Skeletal muscle satellite cell (primary cell): ENCODE measurements around the gene RHOU.
"Not testable (repeated sequence)": the region's sequence is repeated elsewhere in the genome, so short reads cannot be mapped to it uniquely, and the experiment has no call there.

ENCODE experiments used
- H3K27me3 ChIP-seq: 2 replicates; pipeline ENCODE4 v1.7.0; 2013; ENCODE audit warnings: low read length; ENCODE audit not compliant: control insufficient read depth, insufficient read depth
- H3K36me3 ChIP-seq: 2 replicates; pipeline ENCODE4 v1.7.0; 2013; ENCODE audit warnings: mild to moderate bottlenecking, control low read depth, low read length; ENCODE audit not compliant: insufficient read depth
- H3K4me1 ChIP-seq: 2 replicates; pipeline ENCODE4 v1.7.0; 2013; ENCODE audit warnings: low read length; ENCODE audit not compliant: control insufficient read depth, insufficient read depth
- H3K4me2 ChIP-seq: 2 replicates; pipeline ENCODE4 v1.7.0; 2013; ENCODE audit warnings: mild to moderate bottlenecking, low read length
- H3K4me3 ChIP-seq: 2 replicates; pipeline ENCODE4 v1.7.0; 2013; ENCODE audit warnings: low read length
- H3K9ac ChIP-seq: 2 replicates; pipeline ENCODE4 v1.7.0; 2013; ENCODE audit warnings: mild to moderate bottlenecking, low read depth, low read length, moderate library complexity
- H3K9me3 ChIP-seq: replicated peaks from 2 replicates; pipeline ENCODE4 v1.7.0; 2013; ENCODE audit warnings: mild to moderate bottlenecking, control low read depth, low read length

The RHOU gene

DNA sequence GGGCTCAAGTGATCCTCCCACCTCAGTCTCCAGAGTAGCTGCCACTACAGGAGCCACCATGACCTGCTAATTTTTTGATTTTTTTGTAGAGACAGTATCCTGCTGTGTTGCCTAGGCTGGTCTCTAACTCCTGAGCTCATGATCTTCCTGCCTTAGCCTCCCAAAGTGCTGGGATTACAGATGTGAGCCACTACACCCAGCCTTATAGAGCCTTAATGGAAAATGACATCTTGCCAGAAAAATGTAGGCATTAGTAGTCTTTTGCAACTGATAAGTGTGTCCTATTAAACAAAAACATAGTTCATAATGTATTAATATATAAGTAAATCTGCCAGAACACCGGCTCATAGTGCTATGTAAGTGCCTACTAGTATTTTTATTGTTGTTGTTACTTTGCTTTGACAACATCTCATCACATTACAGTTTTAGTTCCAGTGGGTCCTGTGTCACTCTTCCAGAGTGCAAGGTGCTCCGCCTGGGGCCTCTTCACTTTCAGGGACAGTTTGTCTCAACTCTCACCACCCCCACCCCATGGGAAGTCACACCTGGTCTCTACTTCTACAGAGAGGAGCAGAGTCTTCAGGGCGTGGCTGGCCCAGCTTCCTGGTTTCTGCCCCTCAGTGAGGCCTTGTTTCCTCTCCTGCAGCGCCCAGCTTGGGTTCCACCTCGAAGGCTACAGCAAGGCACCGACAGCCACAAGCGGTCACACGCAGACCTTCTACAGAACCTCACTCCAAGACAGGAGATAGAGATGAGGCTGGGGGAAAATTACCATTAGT lies 30.1 kb downstream of the RHOU start:
- no peak overlapping the region for H3K4me3 ChIP-seq
- H3K9me3 ChIP-seq: no peaks in the 10 kb centered on the region
- H3K4me1 ChIP-seq: no peaks in the 10 kb centered on the region
- H3K9ac ChIP-seq: no peak overlapping the region
- H3K27me3 ChIP-seq: peaks cover 5% of the 10 kb centered on the region
- no peak overlapping the region for H3K4me2 ChIP-seq
- H3K36me3 ChIP-seq: no peaks in the 10 kb centered on the region

DNA sequence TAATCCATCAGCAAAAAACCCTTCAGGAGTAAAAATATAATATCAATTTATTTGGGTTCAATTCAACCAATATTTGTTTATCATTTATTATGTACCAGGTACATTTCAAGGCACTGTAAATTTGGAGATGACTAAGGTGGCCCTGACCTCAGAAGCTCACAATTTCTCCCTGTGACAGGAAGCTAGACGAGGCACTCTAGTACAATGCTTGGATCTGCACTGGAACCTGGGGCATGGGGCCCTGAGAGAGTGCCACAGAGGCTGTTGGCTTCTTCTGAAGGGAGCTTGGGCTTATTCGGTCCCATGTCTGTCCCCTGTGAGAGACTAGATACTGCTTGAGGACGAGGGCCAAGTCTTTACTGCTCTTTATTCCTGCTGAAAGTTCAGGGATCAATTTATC lies 31.5 kb downstream of the RHOU start:
- Histone ChIP-seq H3K9me3 (no peaks in the 10 kb centered on the region), H3K9ac (no peak overlapping the region), H3K36me3 (no peaks in the 10 kb centered on the region), H3K4me1 (no peaks in the 10 kb centered on the region), H3K27me3 (peaks cover 5% of the 10 kb centered on the region), H3K4me3 (no peak overlapping the region), H3K4me2 (no peak overlapping the region)

GRCh38 chr1:228767636-228768354 lies 32.5 kb downstream of the RHOU start:
- H3K9me3 ChIP-seq: no peaks in the 10 kb centered on the region
- no peak overlapping the region for H3K4me3 ChIP-seq
- H3K36me3 ChIP-seq: no peaks in the 10 kb centered on the region
- H3K4me1 ChIP-seq: no peaks in the 10 kb centered on the region
- no peak overlapping the region for H3K9ac ChIP-seq
- no peak overlapping the region for H3K4me2 ChIP-seq
- peaks cover 5% of the 10 kb centered on the region for H3K27me3 ChIP-seq

DNA sequence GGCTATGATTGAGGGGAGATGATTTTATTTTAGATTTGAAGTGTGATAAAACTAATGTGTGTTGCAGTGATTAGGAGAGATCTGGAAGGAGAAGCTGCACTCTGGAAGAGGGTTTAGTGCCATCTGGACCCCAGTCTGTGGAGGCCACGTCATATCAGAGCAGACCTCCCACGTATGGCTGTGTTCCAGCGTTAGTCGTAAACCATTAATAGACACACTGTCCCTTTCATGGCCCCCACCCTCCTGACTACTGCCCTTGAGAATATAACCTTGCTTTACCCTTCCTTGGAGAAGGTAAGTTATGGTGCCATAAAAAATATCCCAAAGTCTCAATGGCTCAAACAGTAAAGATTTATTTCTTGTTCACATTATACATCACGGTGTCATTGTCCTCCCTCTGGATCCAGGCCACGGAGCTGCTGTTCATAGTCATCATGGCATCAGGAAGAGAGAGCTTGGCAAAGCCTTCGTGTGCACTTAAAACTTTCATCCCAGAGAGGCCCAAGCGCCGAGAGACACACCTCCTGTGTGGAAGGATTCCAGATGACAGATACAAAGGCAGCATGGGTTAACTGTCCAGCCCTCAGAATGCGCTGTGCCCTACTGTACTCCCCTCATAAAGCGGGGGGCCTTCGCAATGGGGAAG lies 33.2 kb downstream of the RHOU start:
- H3K9me3 ChIP-seq: no peaks in the 10 kb centered on the region
- H3K27me3 ChIP-seq: no peaks in the 10 kb centered on the region
- no peaks in the 10 kb centered on the region for H3K4me1 ChIP-seq
- no peaks in the 10 kb centered on the region for H3K36me3 ChIP-seq
- H3K9ac ChIP-seq: no peak overlapping the region
- no peak overlapping the region for H3K4me3 ChIP-seq
- H3K4me2 ChIP-seq: no peak overlapping the region

- Histone ChIP-seq H3K4me3 (no peak overlapping the region), H3K9me3 (no peaks in the 10 kb centered on the region), H3K4me1 (no peaks in the 10 kb centered on the region), H3K4me2 (no peak overlapping the region), H3K36me3 (no peaks in the 10 kb centered on the region), H3K27me3 (no peaks in the 10 kb centered on the region), H3K9ac (no peak overlapping the region)
Measured at GRCh38 chr1:228770779-228771223, 35.5 kb downstream of the RHOU start.

DNA sequence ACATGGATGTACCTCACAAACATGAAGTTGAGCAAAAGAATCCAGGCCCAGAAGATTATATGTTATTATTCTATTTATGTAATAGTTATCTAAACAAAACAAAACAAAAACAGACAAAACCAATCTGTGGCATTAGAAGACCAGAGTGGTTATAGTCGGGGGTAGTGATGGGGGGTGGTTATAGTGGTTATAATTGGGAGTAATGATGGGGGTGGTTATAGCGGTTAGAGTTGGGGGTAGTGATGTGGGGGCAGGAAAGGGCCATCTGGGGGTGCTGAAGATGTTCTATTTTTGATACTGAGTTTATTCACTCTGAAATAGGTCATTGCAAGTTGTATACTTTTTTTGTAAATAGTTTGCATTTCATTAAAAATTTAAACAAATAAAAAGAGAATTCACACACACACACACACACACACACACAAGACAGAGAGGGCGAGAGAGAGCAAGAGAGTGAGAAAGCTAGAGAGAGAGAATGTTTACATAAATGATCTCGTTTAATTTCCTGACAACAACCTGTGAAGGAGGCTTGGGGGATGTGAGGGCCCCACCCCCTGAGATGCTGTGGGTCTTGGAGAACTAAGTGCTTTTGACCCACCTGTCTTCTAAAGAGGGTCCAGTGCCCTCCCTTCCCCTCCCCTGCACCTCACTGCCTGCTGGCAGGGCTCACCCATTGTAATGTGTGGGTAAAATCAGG lies 37.4 kb downstream of the RHOU start:
- Histone ChIP-seq H3K4me3 (no peak overlapping the region), H3K27me3 (no peaks in the 10 kb centered on the region), H3K9ac (no peak overlapping the region), H3K9me3 (no peaks in the 10 kb centered on the region), H3K36me3 (no peaks in the 10 kb centered on the region), H3K4me1 (no peaks in the 10 kb centered on the region), H3K4me2 (no peak overlapping the region)

DNA sequence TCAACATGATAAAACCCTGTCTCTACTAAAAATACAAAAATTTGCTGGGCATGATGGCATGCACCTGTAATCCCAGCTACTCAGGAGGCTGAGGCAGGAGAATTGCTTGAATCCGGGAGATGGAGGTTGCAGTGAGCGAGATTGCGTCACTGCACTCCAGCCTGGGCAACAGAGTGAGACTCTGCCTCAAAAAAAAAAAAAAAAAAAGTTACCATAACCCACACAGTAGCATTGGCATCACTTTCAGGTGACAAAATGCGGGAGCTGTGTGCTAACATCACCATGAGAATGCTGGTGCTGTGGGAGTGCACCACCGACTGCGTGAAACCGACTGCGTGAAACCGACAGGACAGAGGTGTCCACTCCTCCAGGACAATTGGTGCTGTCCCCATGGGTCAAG lies 40.7 kb downstream of the RHOU start:
- not testable (repeated sequence) for H3K36me3 ChIP-seq, H3K9ac ChIP-seq, H3K4me3 ChIP-seq, H3K4me2 ChIP-seq, H3K4me1 ChIP-seq, H3K9me3 ChIP-seq, H3K27me3 ChIP-seq

- peaks cover 6% of the 10 kb centered on the region for H3K27me3 ChIP-seq
- H3K36me3 ChIP-seq: no peaks in the 10 kb centered on the region
- H3K9ac ChIP-seq: no peak overlapping the region
- no peaks in the 10 kb centered on the region for H3K9me3 ChIP-seq
- H3K4me2 ChIP-seq: no peak overlapping the region
- H3K4me3 ChIP-seq: no peak overlapping the region
- no peaks in the 10 kb centered on the region for H3K4me1 ChIP-seq
Measured at GRCh38 chr1:228776449-228776848, 41.2 kb downstream of the RHOU start.

- Histone ChIP-seq H3K4me3 (no peak overlapping the region), H3K27me3 (peaks cover 6% of the 10 kb centered on the region), H3K9me3 (no peaks in the 10 kb centered on the region), H3K9ac (no peak overlapping the region), H3K4me1 (no peaks in the 10 kb centered on the region), H3K4me2 (no peak overlapping the region), H3K36me3 (no peaks in the 10 kb centered on the region)
Measured at GRCh38 chr1:228777236-228777635, 42.0 kb downstream of the RHOU start.

GRCh38 chr1:228778026-228778425 lies 42.7 kb downstream of the RHOU start:
- Histone ChIP-seq H3K9me3 (no peaks in the 10 kb centered on the region), H3K36me3 (no peaks in the 10 kb centered on the region), H3K9ac (no peak overlapping the region), H3K4me1 (no peaks in the 10 kb centered on the region), H3K4me3 (no peak overlapping the region), H3K4me2 (no peak overlapping the region), H3K27me3 (peaks cover 6% of the 10 kb centered on the region)

GRCh38 chr1:228778466-228778865 lies 43.2 kb downstream of the RHOU start:
- Histone ChIP-seq H3K36me3 (no peaks in the 10 kb centered on the region), H3K27me3 (peaks cover 6% of the 10 kb centered on the region), H3K4me1 (no peaks in the 10 kb centered on the region), H3K9me3 (no peaks in the 10 kb centered on the region), H3K4me2 (no peak overlapping the region), H3K4me3 (no peak overlapping the region), H3K9ac (no peak overlapping the region)
